GM23338 (cell line): ENCODE measurements around the gene MRPL34.
A peak's percentile ranks its signal among the peaks of the same experiment; 100 is the strongest.

Experiments used
- CREB1 ChIP-seq: fragments of 250-450 bp; sonication (Bioruptor Pico); IDR thresholded peaks from 2 replicates; pipeline ENCODE4 v1.5.0; 2020; ENCODE audit warnings: low read depth, mild to moderate bottlenecking, moderate library complexity
- CTCF ChIP-seq, 2 experiments: fragments of 200-600 bp in 1 of 2; sonication (generic) in 1 of 2; conservative IDR thresholded peaks; 2 replicates each; pipeline versions ENCODE4 v1.5.1 to v1.6.1; 2016 to 2017; ENCODE audit warnings: antibody characterized with exemption in 2 of 2, low read depth in 2 of 2, mild to moderate bottlenecking in 2 of 2, moderate library complexity in 1 of 2
- ETS1 ChIP-seq: IDR thresholded peaks from 2 replicates; pipeline ENCODE4 v1.6.1; 2016; ENCODE audit warnings: antibody characterized with exemption
- EZH2 ChIP-seq: fragments of 200-600 bp; sonication (generic); IDR thresholded peaks from one replicate; pipeline ENCODE4 v1.8.0; 2017; ENCODE audit warnings: antibody characterized with exemption, mild to moderate bottlenecking, low read depth; ENCODE audit not compliant: unreplicated experiment
- EZH2phosphoT487 ChIP-seq: fragments of 200-600 bp; sonication (generic); IDR thresholded peaks from one replicate; pipeline ENCODE4 v1.8.1; 2018; ENCODE audit warnings: antibody characterized with exemption; ENCODE audit not compliant: unreplicated experiment
- JUNB ChIP-seq: IDR thresholded peaks from one replicate; pipeline ENCODE4 v1.6.1; 2016; ENCODE audit warnings: antibody characterized with exemption; ENCODE audit not compliant: unreplicated experiment
- NANOG ChIP-seq: IDR thresholded peaks from 2 replicates; pipeline ENCODE4 v1.6.1; 2016; ENCODE audit warnings: antibody characterized with exemption, borderline replicate concordance
- POLR2AphosphoS5 ChIP-seq: IDR thresholded peaks from 2 replicates; pipeline ENCODE4 v1.6.1; 2016; ENCODE audit warnings: antibody characterized with exemption, low read depth
- REST ChIP-seq: IDR thresholded peaks from one replicate; pipeline ENCODE4 v1.6.1; 2018; ENCODE audit warnings: antibody characterized with exemption; ENCODE audit not compliant: unreplicated experiment
- STAT1 ChIP-seq: IDR thresholded peaks from one replicate; pipeline ENCODE4 v1.6.1; 2016; ENCODE audit warnings: antibody characterized with exemption; ENCODE audit not compliant: unreplicated experiment
- ZNF114 ChIP-seq: fragments of 250-450 bp; sonication (Bioruptor Pico); IDR thresholded peaks from 2 replicates; pipeline ENCODE4 v1.5.0; 2020; ENCODE audit warnings: mild to moderate bottlenecking, moderate library complexity
- ZNF331 ChIP-seq: fragments of 250-450 bp; sonication (Bioruptor Pico); IDR thresholded peaks from 2 replicates; pipeline ENCODE4 v1.5.0; 2020; ENCODE audit warnings: low read depth, mild to moderate bottlenecking, moderate library complexity
- ZNF462 ChIP-seq: fragments of 250-450 bp; sonication (Bioruptor Pico); IDR thresholded peaks from 2 replicates; pipeline ENCODE4 v1.5.0; 2020; ENCODE audit warnings: mild to moderate bottlenecking, moderate library complexity

- TF ChIP-seq POLR2AphosphoS5 (no peak), CTCF (conservative IDR thresholded peaks at IDR 0.05; ENCODE audit: low read depth in 2 of 2) (no peak), EZH2phosphoT487 (no peak), JUNB (no peak), REST (no peak), ZNF114 (no peak), CREB1 (CRISPR knock-in tag) (peak; percentile 73), EZH2 (no peak), STAT1 (no peak), ZNF331 (no peak), ETS1 (no peak), ZNF462 (no peak), NANOG (no peak)
Measured at GRCh38 chr19:17309965-17310461, 4.3 kb downstream of the MRPL34 start.
